ENCODE results near the gene CDK5. TPM values are rescaled to one million over a fixed set of nuclear protein-coding genes. Genes with fewer than 3 reads are reported as not detected.
A peak's percentile ranks its signal among the peaks of the same experiment; 100 is the strongest.

CDK5 gene
- total and polyA plus RNA-seq, 2 donors (not counting 1 experiment from before 2014, with no cell fraction given): 8.2 to 8.4 TPM

DNA sequence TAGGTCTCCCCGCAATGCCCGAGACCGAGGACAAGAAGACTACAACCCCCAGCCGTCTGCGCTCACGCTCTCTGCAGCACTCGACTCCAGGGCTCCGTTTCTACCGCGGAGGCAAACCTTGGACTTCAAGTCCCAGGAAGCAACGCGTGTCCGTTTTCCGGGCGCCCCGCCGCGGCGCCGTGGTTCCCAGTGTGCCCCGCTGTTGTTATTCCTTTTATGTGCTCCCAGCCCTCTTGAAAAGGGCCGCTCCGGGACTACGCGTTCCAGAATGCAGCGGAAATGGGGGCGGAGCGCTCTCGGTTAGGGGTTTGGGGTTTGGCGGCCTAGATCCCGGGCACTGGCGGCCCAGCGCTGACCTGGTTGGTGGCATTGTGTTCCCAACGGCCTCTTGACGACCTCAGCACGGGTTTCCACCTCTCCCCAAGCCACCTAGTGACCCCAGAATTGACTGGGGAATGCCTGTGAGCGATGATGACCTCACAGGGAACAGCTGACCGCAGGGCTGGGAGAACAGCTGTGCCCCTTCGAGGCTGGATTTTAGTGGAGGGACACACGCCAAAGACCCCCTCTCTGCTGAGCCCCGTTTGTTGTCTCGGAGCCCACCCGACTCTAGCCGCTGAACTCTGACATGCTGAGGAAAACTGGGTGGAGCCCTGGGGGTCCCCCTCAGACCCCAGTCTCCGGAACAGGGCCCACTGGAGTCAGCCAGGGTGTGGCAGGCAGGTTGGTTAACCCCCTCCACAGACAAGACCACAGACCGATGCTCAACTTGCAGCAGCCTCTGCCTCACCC is 488 bp upstream of the CDK5 start:
- H3K27ac ChIP-seq (ENCODE audit: low read length in 2 of 2): peak overlapping the region; percentile 79 to 82
- ATAC-seq (ENCODE audit: low read depth): peak; percentile 92

More for the DNA sequence above, 488 bp upstream of the CDK5 start:
- TF ChIP-seq EZH2 (IDR thresholded peaks at IDR 0.05; ENCODE audit: borderline replicate concordance, insufficient read depth, low read depth, low read length, poor library complexity, severe bottlenecking): no peak
- TF ChIP-seq, protein P1, sequence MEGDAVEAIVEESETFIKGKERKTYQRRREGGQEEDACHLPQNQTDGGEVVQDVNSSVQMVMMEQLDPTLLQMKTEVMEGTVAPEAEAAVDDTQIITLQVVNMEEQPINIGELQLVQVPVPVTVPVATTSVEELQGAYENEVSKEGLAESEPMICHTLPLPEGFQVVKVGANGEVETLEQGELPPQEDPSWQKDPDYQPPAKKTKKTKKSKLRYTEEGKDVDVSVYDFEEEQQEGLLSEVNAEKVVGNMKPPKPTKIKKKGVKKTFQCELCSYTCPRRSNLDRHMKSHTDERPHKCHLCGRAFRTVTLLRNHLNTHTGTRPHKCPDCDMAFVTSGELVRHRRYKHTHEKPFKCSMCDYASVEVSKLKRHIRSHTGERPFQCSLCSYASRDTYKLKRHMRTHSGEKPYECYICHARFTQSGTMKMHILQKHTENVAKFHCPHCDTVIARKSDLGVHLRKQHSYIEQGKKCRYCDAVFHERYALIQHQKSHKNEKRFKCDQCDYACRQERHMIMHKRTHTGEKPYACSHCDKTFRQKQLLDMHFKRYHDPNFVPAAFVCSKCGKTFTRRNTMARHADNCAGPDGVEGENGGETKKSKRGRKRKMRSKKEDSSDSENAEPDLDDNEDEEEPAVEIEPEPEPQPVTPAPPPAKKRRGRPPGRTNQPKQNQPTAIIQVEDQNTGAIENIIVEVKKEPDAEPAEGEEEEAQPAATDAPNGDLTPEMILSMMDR (IDR thresholded peaks at IDR 0.05): no peak
- peak overlapping the region; percentile 96 for H3K4me3 Mint-ChIP-seq
- no peaks in the 10 kb centered on the region for H3K27me3 ChIP-seq (replicated peaks in 1 of 4; ENCODE audit: control extremely low read depth in 1 of 4, control insufficient read depth in 3 of 4, insufficient read depth in 4 of 4, low read length in 3 of 4)
- intact Hi-C loops (cut with micrococcal nuclease): loop anchor here (1.0 to 5.0 kb wide), 7 partner anchors 30 to 1343 kb away; partner anchors contain the start of genes ABCB8, ABCF2, REPIN1 and ZNF862
- ChIA-PET CTCF (interaction anchor here (0.6 to 1.6 kb wide), 4 partner anchors 23 to 1453 kb away, joined by 3 to 6 read pairs (median 4); partner anchors contain the start of gene FASTK), POLR2A (interaction anchor here (0.8 to 1.3 kb wide), 4 partner anchors 12 to 731 kb away, joined by 4 to 7 read pairs (median 6); partner anchors contain the start of gene ABCB8)
- peak overlapping the region; percentile 89 for H3K9ac ChIP-seq (ENCODE audit: low read length)
- H3K27me3 Mint-ChIP-seq: no peaks in the 10 kb centered on the region
- H3K36me3 ChIP-seq (replicated peaks in 1 of 2; ENCODE audit: control extremely low read depth in 1 of 2, control insufficient read depth in 1 of 2, extremely low read depth in 1 of 2, insufficient read depth in 2 of 2, low read length in 1 of 2): no peaks in the 10 kb centered on the region
- 1% methylated on average over 45 of the region's 46 CpGs for WGBS (ENCODE audit: insufficient coverage)
- peaks cover 23 to 40% of the 10 kb centered on the region in 2 donors for H3K4me1 ChIP-seq (ENCODE audit: control insufficient read depth in 2 of 2, insufficient read depth in 2 of 2, low read length in 2 of 2)
- H3K9me3 Mint-ChIP-seq (ENCODE audit: insufficient read depth): no peaks in the 10 kb centered on the region
- peak overlapping the region; percentile 67 to 90 (median 73) for H3K4me3 ChIP-seq (ENCODE audit: control extremely low read depth in 1 of 5, extremely low read depth in 1 of 5, insufficient read depth in 1 of 5, low read depth in 2 of 5, low read length in 4 of 5)
- peak overlapping the region; percentile 94 for H3K27ac Mint-ChIP-seq
- H3K79me2 ChIP-seq (ENCODE audit: control insufficient read depth, insufficient read depth, low read length): peaks cover 37% of the 10 kb centered on the region
- H2AFZ ChIP-seq (ENCODE audit: insufficient read depth, low read depth, low read length, poor library complexity, severe bottlenecking): peak overlapping the region; percentile 98
- peak overlapping the region; percentile 100 for H3K4me2 ChIP-seq (replicated peaks; ENCODE audit: low read depth, low read length, poor library complexity, severe bottlenecking)
- H3K4me1 Mint-ChIP-seq: peaks cover 36% of the 10 kb centered on the region
- H3K9me3 ChIP-seq (ENCODE audit: control extremely low read depth in 1 of 3, control insufficient read depth in 2 of 3, insufficient read depth in 1 of 3, low read length in 2 of 3): no peaks in the 10 kb centered on the region
- H4K20me1 ChIP-seq (ENCODE audit: control insufficient read depth, insufficient read depth, low read length, poor library complexity, severe bottlenecking): peaks cover 32% of the 10 kb centered on the region
- DNase-seq: peak; percentile 98
